GM12865 (cell line): ENCODE data around the gene ZDHHC5.
"Not testable (repeated sequence)": the region's sequence is repeated elsewhere in the genome, so short reads cannot be mapped to it uniquely, and the experiment has no call there.

ENCODE experiments used
- DNase-seq: peaks from one replicate; pipeline ENCODE4 v3.0.0; 2010; ENCODE audit warnings: low read depth
- H3K4me3 ChIP-seq: 2 replicates; pipeline ENCODE4 v1.5.1; 2011; ENCODE audit warnings: mild to moderate bottlenecking, low read depth, low read length, control low read depth
- CTCF ChIP-seq: IDR thresholded peaks from 2 replicates; pipeline ENCODE4 v1.5.1; 2011; ENCODE audit warnings: low read length, control low read depth, low read depth, inconsistent platforms; ENCODE audit not compliant: insufficient read depth; ENCODE audit errors: missing control alignments

The ZDHHC5 gene

GRCh38 chr11:57648801-57649735, 18.8 kb upstream of the ZDHHC5 start:
- TF ChIP-seq CTCF: no peak
- no peak for DNase-seq
- no peak overlapping the region for H3K4me3 ChIP-seq

GRCh38 chr11:57649826-57650738, 17.8 kb upstream of the ZDHHC5 start, which contains the start of gene YPEL4:
YPEL4 (minus strand) TSS chr11:57649912; CDS start chr11:57647107, 2,805 bp downstream.
- H3K4me3 ChIP-seq: no peak within 1 kb of the TSS
- no peak for TF ChIP-seq CTCF
- no peak for DNase-seq

DNA sequence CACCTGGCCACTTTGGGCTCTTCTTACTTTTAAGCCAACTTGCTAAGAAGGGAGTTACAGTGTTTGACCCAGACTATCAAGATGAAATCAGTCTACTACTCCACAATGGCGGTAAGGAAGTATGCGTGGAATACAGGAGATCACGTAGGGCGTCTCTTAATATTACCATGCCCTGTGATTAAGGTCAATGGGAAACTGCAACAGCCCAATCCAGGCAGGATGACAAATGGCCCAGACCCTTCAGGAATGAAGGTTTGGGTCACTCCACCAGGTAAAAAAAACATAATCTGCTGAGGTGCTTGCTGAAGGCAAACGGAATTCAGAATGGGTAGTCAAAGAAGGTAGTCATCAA, 17.2 kb upstream of the ZDHHC5 start:
- no peak for TF ChIP-seq CTCF
- no peak for DNase-seq
- H3K4me3 ChIP-seq: no peak overlapping the region

GRCh38 chr11:57651408-57651807, 16.5 kb upstream of the ZDHHC5 start:
- TF ChIP-seq CTCF: no peak
- no peak for DNase-seq

DNA sequence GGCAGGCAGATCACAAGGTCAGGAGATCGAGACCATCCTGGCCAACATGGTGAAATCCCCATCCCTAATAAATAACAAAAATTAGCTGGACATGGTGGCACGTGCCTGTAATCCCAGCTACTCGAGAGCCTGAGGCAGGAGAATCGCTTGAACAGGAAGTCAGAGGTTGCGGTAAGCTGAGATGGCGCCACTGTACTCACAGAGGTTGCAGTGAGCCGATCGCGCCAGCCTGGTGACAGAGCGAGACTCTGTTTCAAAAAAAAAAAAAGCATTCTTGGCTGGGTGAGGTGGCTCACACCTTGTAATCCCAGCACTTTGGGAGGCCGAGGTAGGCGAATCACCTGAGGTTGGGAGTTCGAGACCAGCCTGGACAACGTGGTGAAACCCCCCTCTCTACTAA, 15.7 kb upstream of the ZDHHC5 start:
- DNase-seq, H3K4me3 ChIP-seq: not testable (repeated sequence)

More at GRCh38 chr11:57651408-57651807, 16.5 kb upstream of the ZDHHC5 start:
- no peak overlapping the region for H3K4me3 ChIP-seq

- no peak overlapping the region for H3K4me3 ChIP-seq
- DNase-seq: no peak
- TF ChIP-seq CTCF: no peak
These were observed 15.3 kb upstream of the ZDHHC5 start for GRCh38 chr11:57652662-57653061.

DNA sequence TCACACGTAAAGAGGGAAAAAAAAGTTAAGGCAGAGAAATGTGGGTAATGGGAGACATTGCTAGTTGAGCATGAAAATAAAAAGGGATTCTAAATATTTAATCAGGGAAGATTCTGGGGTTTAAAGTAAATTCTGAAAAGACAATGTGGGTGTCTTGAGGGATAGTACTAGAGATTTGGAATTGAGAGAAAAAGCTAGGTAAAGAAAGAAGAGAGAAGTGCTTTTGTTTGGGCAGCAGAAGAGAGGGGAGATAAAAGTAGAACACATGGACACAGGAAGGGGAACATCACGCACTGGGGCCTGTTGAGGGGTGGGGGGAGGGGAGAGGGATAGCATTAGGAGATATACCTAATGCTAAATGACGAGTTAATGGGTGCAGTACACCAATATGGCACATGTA, 14.8 kb upstream of the ZDHHC5 start:
- TF ChIP-seq CTCF: no peak
- H3K4me3 ChIP-seq: no peak overlapping the region
- no peak for DNase-seq
